GM19438 (cell line): ENCODE results near the gene LGALS9.

Experiments used
- ATAC-seq: cut with Tn5 transposase; IDR thresholded peaks from one replicate; pipeline ENCODE4 v1.9.1; 2021; ENCODE audit warnings: low read depth; ENCODE audit not compliant: unreplicated experiment

Gene LGALS9

GRCh38 chr17:27602721-27603420, 28.1 kb upstream of the LGALS9 start:
- no peak for ATAC-seq

- no peak for ATAC-seq
These were observed 27.6 kb upstream of the LGALS9 start for GRCh38 chr17:27603421-27603770.

GRCh38 chr17:27603880-27604794, 26.9 kb upstream of the LGALS9 start:
- no peak for ATAC-seq

DNA sequence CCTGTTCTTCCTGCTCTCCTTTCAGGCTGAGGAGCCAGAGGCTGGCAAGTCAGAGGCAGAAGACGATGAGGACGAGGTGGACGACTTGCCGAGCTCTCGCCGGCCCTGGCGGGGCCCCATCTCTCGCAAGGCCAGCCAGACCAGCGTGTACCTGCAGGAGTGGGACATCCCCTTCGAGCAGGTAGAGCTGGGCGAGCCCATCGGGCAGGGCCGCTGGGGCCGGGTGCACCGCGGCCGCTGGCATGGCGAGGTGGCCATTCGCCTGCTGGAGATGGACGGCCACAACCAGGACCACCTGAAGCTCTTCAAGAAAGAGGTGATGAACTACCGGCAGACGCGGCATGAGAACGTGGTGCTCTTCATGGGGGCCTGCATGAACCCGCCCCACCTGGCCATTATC, 25.6 kb upstream of the LGALS9 start:
- no peak for ATAC-seq

DNA sequence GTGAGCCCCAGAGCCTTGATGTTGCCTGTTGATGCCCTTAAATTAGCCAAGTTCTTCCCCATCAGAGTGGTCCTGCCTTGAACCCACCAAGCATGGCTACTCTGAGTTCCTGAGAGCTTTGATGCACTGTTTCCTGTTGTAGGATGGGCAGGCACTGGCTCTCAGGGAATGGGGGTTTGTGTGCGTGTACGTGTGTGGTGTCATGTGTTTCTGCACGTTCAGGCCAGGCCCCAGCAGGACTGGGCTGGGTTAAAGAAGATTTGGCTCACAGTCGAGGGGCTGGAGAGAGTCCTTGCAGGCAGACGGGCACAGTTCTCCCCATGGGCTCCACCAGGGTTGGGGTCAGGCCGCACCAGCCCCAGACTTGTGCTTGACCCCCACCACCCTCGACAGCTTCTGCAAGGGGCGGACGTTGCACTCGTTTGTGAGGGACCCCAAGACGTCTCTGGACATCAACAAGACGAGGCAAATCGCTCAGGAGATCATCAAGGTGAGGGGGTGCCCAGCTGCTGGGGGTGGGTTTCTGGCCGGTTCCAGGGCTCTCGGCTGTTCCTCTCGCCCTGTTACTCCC, 23.4 kb upstream of the LGALS9 start:
- no peak for ATAC-seq

DNA sequence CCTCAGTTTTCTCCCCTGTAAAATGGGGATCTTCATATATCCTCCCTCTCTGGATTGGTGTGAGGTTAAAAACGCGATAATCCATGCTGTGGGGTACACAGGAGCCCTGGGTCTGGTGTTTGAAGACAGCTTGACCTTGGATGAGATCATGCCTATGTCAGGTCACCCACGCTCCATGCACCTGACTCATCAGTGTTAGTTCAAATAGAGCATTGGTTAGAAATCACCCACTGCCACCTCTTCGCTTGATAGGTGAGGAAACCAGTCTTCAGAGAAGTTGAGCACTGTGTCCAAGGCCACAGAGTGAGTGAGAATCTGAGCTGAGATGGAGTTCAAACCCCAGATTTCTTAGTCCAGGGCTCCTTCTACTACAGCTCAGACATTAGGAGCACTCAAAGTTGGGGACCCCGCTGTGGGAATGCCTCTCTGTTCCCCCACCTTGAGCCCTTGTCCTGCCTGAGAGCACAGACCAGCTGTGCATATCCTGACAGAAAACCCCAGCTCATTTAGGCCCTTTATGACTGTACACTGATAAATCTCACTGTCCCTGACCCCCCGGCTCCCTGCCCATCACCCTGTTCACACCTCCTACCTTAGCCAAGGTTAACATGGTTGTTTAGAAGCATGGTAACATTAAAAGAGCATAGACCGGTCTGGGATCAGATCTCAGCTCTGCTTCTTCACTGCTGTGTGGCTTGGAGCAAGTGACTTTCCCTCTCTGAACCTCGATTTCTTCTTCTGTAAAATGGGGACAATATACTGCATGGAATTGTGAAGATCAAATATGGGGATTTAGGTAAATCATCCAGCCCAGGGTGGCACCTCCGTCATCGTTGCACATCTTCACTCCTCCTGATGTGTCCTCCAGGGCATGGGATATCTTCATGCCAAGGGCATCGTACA, 22.4 kb upstream of the LGALS9 start:
- ATAC-seq = no peak

GRCh38 chr17:27609611-27610303, 21.2 kb upstream of the LGALS9 start:
- ATAC-seq = no peak

GRCh38 chr17:27610304-27610677, 20.7 kb upstream of the LGALS9 start:
- no peak for ATAC-seq

GRCh38 chr17:27612160-27612770, 18.7 kb upstream of the LGALS9 start:
- no peak for ATAC-seq

- no peak for ATAC-seq
These were observed 17.6 kb upstream of the LGALS9 start for GRCh38 chr17:27613433-27613832.

- no peak for ATAC-seq
These were observed 15.9 kb upstream of the LGALS9 start for GRCh38 chr17:27615121-27615520.

DNA sequence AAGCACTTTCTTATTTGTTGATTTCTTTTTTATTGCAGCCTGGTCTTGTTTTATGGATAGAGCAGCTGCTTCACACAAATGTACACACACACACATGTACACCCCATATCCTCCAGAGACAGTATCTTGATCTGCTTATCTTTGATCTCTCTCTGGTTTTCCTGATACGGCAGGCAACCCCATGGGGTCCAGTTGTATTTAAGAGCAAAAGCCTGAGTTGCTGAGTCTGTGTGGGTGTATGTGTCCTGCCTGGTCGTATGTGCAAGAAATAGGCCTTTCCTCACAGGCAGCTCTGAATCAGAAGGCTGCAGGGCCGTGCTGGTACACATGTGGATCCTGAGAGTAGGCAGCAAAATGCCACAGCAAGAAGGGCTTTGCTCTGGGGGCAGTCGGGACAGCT, 14.6 kb upstream of the LGALS9 start:
- no peak for ATAC-seq

GRCh38 chr17:27618417-27618816, 12.6 kb upstream of the LGALS9 start:
- no peak for ATAC-seq

- ATAC-seq = no peak
These were observed 10.3 kb upstream of the LGALS9 start for GRCh38 chr17:27620721-27621120.

DNA sequence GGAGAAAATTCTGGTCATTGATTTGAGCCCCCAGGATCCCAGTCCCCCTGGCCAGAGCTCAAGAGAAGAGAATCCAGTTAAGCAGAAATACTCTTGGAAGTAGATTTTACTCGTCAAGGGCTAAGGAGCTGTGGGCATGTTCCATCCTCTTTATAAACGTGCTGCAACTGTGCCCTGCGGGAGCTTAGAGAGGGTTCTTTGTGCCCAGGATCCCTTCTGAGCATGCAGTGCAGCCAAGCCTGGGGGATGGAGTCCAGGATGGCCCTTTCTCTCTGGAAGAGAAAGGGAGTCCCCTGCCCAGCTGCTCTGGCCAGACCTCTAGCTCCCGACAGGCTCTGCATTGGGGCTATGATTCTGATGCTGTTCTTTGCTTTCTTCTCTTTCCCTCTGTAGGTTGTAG, 9.5 kb upstream of the LGALS9 start:
- no peak for ATAC-seq

GRCh38 chr17:27621942-27622559, 8.9 kb upstream of the LGALS9 start:
- ATAC-seq = no peak

DNA sequence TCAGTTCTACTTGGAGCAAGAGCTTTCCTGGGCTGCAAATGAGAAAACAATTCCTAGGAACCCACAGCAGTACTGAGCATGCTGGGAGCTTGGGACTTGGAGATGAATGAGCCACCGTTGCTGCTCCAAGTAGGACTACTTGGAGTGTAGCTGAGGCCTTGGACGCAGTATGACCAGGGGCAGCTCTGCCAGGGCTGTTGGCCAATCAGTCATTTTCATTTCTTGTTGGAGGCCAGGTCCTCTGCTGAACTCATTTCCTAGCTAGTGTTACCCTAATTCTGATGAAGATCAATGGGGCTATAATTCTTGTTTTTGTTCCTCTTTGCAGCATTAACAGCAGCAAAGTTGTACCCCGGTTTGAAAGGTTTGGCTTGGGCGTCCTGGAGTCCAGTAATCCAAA, 8.0 kb upstream of the LGALS9 start:
- no peak for ATAC-seq

GRCh38 chr17:27623614-27624013, 7.4 kb upstream of the LGALS9 start:
- ATAC-seq = no peak

GRCh38 chr17:27624539-27624938, 6.4 kb upstream of the LGALS9 start:
- no peak for ATAC-seq
